GM10266 (cell line): ENCODE data around the gene JMJD7.

Source experiments
- DNase-seq: peaks from one replicate; pipeline ENCODE4 v3.0.0; 2012; ENCODE audit errors: extremely low spot score
- CTCF ChIP-seq: IDR thresholded peaks from 2 replicates; pipeline ENCODE4 v1.5.1; 2012; ENCODE audit warnings: mild to moderate bottlenecking, low read depth; ENCODE audit not compliant: control insufficient read depth, insufficient read depth; ENCODE audit errors: missing control alignments

The JMJD7 gene

GRCh38 chr15:41838400-41838897, 10.6 kb downstream of the JMJD7 start, which contains the start of gene PLA2G4B:
TSS of gene PLA2G4B (plus strand) at chr15:41838847. CDS start at chr15:41838914, 67 bp downstream.
- no peak for TF ChIP-seq CTCF
- DNase-seq, result no peak

GRCh38 chr15:41839781-41840491, 12.0 kb downstream of the JMJD7 start:
- TF ChIP-seq CTCF, result no peak
- no peak for DNase-seq

GRCh38 chr15:41840673-41841072, 12.8 kb downstream of the JMJD7 start:
- no peak for DNase-seq
- TF ChIP-seq CTCF, result no peak

GRCh38 chr15:41841131-41841530, 13.2 kb downstream of the JMJD7 start:
- no peak for TF ChIP-seq CTCF
- DNase-seq, result no peak

- no peak for DNase-seq
- no peak for TF ChIP-seq CTCF
These were observed 14.3 kb downstream of the JMJD7 start for GRCh38 chr15:41842229-41842628.

- TF ChIP-seq CTCF, result no peak
- DNase-seq, result no peak
These were observed 15.7 kb downstream of the JMJD7 start for GRCh38 chr15:41843571-41843970.

GRCh38 chr15:41844814-41845213, 16.9 kb downstream of the JMJD7 start:
- no peak for DNase-seq
- no peak for TF ChIP-seq CTCF
